H1 (cell line): Measurements from ENCODE around the gene SEC22C. TPM values are rescaled to one million over a fixed set of nuclear protein-coding genes. Genes with fewer than 3 reads are reported as not detected.

Source experiments
- GABPA ChIP-seq: IDR thresholded peaks from 2 replicates; pipeline ENCODE4 v1.6.1; 2011; ENCODE audit warnings: mild to moderate bottlenecking, low read length, moderate library complexity, borderline replicate concordance; ENCODE audit not compliant: insufficient read depth
- KDM4A ChIP-seq: IDR thresholded peaks from one replicate; pipeline ENCODE4 v1.7.1; 2012; ENCODE audit warnings: low read depth, mild to moderate bottlenecking, moderate library complexity, low read length, inconsistent platforms; ENCODE audit not compliant: severe bottlenecking
- MAFK ChIP-seq: IDR thresholded peaks from 2 replicates; pipeline ENCODE4 v1.6.1; 2012; ENCODE audit warnings: low read depth, mild to moderate bottlenecking, improper control_type of control experiment, low read length
- POLR2AphosphoS5 ChIP-seq: IDR thresholded peaks from 2 replicates; pipeline ENCODE4 v1.6.1; 2011; ENCODE audit warnings: low read depth, low read length
- polyA plus RNA-seq, 7 experiments: library from polyadenylated mRNA; depleted of rRNA in 3 of 7; stranded (reverse) in 5 of 7; unstranded in 2 of 7; fragments of >200 nt in 5 of 7; fragments of 200-250 nt in 2 of 7; gene quantifications; 1 replicate in 5 of 7; 2 replicates in 1 of 7; 4 replicates in 1 of 7; pipeline versions ENCODE4 v1.2.1 to v1.2.3, GENCODE V29; 2011 to 2013; ENCODE audit warnings: missing spikeins in 2 of 7, mixed read lengths in 2 of 7
- total RNA-seq: library from RNA; stranded (reverse); fragmentation: NEBNext Ultra II Directional; extraction: Animal tissue kit (Norgen Biotek cat#: 25700); gene quantifications from 2 replicates; pipeline ENCODE4 v1.2.1, GENCODE V29; 2021

SEC22C gene
- total and polyA plus RNA-seq, 2 of the 8 experiments (the other 6 are each of a cell fraction or from before 2014, with no cell fraction given) = 23.4 to 38.3 TPM

DNA sequence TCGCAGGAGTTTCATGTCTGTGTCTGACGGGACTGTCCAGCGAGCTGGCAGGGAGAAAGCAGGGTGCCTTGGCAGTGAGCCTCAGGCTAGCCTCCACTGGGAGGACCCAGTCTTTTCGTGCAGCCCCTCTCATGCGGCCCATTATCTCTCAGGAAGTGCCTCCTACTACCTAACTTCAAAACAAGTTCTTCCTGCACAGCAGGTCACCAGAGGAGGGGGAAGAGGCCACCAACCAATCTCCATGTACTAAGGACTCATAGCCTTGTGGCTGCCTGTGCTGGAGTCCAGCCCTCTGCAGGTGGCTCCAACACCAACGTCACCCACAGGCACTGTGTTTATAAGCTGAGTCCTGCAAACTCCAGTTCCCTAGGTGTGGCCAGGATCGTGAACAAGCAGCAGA lies 74.5 kb downstream of the SEC22C start (continued):
- TF ChIP-seq GABPA (no peak), POLR2AphosphoS5 (no peak), KDM4A (no peak), MAFK (no peak)
- TF ChIP-seq, all 59 proteins: peak for 0
